DMS114 treated with DMSO at 0.1 percent for 48 hours (cell line): ENCODE results near the gene TNFRSF1B.
"Not testable (repeated sequence)": the region's sequence is repeated elsewhere in the genome, so short reads cannot be mapped to it uniquely, and the experiment has no call there.

Experiments used
- DNase-seq: peaks from one replicate; lab custom pipeline; 2025; ENCODE audit not compliant: unreplicated experiment; lab: John Stamatoyannopoulos, UW

Gene TNFRSF1B

DNA sequence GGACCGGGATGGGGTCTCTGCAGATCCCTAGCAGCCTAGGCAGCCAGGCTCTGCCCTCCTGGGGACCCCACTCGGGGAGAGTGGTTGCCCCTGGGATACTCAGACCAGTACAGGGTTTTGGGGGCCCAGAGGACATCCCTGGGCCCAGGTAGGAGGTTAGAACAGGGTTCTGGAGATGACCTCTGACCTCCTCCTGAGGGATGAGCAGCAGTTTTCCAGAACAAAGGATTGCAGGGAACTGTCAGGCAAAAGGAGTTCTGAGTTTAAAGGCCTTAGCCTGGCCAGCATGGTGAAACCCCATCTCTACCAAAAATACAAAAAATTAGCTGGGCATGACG is 42.7 kb downstream of the TNFRSF1B start:
- DNase-seq: no peak

DNA sequence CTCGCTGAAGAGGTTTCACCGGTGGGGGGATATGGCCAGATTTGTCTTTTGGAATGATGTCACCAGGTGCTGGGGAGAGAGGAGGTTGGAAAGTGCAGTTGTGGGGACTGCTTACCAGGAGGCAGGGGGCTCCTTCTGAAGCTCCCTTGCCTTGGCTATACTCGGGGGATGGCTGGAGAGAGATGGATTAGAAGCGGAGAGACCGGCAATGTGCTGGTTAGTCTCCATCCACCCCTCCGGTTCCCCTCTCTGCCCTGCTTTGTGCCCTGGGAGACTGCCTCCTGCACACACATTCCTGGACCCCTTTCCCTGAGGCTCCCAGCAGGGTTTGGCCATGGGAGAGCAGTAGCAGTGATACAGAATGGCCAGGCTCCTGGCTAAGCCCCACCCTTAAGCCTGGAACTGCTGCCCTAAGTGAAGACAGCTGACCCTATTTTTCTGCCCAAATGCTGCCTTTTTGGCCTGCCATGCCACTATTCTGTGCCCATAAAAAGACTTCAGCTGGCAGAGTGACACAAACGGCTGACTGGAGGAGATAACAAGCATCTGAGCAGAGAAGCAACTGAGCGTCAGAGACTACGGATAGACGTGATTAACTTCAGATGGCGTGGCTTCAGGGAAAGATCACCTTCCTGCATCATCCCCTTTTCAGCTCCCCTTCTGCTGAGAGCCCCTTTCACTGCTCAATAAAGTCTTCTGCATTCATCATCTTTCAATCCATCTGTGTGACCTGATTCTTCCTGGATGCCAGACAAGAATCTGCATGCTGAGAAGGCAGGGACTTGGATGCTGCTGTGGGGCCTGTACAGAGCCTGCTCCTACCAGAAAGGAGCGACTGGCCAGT is 48.5 kb downstream of the TNFRSF1B start:
- DNase-seq: no peak

DNA sequence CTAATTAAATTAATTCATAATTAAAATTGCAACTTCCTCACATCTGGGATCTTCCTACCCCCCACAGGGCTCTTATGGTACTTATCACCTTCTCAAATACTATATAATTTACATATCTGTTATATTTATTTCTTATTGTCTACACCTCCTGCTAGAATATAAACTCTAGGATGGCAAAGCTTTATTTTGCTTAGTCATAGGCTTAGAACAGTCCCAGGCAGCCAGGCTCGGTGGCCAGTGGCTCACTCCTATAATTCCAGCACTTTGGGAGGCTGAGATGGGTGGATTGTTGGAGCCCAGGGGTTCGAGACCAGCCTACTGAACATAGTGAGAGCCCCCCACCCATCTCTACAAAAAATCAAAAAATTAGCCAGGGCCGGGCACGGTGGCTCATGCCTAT is 53.0 kb downstream of the TNFRSF1B start:
- DNase-seq: no peak

DNA sequence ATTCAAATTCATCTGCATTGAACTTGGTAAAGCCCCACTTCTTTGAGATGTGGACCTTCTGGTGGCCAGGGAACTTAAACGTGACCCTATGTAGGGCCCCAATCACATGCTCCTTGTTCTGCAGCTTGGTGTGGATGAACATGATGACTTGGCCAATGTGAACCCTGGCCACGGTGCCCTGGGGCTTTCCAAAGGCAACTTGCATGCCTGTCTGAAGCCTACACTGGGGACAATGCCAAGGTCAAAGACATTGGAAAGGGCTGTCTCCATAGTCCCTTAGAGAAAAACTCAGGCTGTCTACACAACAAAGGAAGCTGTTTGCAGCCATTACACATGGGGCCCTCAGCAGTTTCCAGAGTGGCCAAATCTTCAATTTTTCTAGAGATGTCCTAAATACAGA is 54.1 kb downstream of the TNFRSF1B start:
- no peak for DNase-seq

DNA sequence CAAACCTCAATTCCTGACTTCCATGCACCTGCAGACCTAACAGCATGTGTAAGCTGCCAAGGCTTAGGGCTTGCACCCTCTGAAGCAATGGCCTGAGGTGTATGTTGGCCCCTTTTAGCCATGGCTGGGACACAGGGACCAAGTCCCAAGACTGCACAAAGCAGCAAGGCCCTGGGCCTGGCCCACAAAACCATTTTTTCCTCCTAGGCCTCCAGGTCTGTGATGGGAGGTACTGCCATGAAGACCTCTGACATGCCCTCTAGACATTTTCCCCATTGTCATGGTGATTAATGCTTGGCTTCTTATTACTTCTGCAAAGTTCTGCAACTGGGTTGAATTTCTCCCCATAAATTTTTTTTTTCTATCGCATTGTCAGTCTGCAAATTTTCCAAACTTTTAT is 55.9 kb downstream of the TNFRSF1B start:
- not testable (repeated sequence) for DNase-seq

DNA sequence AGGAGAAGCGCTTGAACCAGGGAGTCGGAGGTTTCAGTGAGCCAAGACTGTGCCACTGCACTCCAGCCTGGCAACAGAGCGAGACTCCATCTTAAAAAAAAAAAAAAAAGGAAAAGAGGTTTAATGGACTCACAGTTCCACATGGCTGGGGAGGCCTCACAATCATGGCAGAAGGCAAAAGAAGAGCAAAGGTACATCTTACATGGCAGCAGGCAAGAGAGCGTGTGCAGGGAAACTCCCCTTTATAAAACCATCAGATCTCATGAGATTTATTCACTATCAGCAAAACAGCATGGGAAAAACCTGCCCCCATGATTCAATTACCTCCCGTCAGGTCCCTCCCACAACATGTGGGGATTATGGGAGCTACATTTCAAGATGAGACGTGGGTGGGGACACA is 57.3 kb downstream of the TNFRSF1B start:
- not testable (repeated sequence) for DNase-seq

DNA sequence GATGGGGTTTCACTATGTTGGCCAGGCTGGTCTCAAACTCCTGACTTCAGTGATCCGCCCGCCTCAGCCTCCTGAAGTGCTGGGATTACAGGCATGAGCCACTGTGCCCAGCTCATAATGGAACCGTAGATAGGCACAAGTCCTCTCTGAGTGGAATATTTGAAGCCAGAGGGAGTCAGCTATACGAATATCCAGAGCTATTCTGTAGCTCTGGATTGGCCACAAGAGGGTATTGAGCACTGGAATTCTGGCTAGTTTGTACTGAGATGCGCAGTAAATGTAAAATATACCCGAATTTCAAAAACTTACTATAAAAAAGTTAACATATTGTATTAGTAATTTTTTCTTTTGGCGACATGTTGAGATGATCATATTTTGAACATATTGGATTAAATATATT is 62.2 kb downstream of the TNFRSF1B start:
- peak; percentile 7 for DNase-seq

DNA sequence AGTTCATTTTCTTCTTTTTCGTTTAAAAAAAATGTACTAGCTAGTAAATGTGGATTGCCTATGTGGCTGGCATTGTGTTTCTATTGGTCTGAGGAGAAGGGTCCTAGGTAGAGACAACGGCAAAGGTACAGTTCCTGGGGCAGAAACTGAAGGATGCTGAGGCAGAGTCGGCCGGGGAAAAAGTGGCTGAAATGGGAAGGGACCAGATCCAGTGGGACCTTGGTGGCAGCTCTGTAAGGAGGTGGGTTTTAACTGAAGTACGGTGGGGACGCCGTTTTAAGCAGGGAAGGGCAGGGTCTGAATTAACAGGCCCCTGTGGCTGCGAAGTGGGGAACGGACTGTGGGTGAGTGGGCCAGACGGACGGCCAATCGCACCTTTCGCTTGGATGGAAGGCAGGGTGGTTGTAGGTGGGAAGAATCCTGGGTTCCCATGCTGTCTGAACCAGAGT is 62.6 kb downstream of the TNFRSF1B start:
- DNase-seq: no peak

DNA sequence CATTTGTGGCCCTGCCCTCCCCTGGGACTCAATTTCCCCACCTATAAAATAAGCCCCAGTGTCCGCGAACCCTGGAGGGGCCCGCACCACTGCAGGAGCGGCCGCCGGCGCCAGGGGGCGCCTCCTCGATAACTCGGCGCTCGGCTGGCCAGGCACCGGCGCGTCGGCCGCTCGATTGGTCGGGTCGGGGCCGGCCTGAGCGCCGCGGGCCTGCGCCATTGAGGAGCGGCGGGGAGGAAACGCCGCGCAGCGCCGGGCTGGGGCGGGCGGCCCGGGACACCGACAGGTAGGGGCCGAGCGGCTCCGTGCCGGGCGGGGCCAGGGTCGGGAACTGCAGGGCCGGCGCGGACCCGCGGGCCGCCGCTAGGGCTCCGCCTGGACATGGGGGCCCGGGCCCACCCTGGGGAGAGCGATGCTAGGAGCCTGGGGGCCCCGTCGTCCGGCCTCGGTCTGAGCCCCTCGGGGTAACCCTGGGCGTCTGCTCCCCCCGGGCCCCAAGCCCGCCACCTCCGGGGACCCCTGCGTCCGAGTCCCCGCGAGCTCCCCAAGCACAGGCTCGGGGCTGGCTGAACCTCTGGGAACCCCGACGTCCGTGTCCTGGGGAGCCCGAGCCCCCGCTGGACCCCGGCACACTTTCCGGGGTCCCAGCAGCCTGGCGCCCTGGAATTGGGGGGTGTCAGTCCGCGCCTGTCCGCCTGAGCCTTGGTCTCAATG is 63.2 kb downstream of the TNFRSF1B start, which contains the start of gene VPS13D:
TSS of gene VPS13D (plus strand) at position 196 of the 714 bp plus-strand sequence. CDS start 4,237 bp downstream, outside the sequence.
- DNase-seq: peak; percentile 50

DNA sequence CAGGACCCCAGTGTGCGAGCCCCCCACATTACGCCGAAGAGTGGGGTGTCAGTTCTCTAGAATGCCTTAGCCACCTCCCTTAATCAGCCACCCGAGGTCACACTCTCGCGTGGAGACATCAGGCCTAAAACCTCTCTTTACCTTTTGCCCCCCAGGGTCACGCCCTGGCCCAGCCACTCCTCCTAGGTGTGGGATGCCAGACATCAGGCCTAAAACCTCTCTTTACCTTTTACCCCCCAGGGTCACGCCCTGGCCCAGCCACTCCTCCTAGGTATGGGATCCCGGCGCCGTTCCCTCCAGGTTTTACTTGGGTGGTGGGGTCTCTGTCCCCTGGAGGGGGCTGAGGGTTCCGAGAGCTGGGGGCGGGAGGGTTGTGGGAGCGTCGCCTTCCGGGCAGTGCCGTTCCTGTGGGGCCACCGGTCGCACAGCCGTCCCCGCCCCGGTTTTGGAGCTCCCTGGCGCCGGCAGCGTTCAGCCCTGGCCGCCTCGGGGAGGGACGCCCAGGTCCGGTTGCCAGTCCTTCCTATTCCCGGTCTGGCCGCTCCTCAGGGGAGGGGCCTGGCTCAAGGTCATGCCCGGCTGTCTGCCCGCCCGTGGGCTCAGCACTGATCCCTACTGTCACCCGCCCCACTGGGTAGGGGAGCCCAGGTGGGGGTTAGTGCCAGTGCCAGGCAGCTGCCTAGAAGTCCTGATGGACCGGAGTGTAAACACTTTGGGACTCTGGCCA is 63.9 kb downstream of the TNFRSF1B start:
- DNase-seq: no peak

DNA sequence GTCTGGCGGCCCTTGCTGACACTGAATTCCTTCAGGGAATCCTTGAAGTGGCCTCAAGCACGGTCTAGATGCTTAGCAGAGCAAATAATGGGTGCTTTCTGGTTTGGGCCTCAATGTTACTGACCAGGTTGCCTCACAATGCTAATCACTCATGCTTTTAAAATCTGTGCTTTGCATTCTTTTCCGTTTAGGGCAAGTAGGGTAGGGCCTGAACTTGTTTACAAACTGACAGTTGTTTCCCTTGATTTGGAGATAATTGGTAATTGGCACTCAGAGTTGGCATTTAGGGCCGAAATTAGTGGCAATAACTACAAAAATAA is 64.4 kb downstream of the TNFRSF1B start:
- DNase-seq: no peak

DNA sequence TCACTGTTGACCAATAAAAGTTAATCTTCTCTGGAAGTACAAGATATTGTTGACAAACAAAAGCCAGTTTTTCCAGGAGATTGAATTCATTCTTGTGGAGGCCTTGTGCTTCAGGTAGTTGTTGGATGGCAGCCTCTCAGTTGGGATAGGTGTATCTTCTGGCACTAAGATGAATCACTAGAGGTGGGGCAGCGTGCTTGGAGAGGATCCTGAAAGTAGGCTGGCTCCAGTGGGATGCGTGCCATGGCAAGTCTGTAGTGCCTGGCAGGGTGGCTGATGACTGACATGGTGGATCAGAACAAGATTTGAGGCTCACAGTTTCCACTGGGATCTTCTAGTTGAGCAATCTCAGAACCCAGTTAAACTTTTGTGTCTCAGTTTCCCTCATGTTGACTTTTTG is 65.4 kb downstream of the TNFRSF1B start:
- DNase-seq: no peak

DNA sequence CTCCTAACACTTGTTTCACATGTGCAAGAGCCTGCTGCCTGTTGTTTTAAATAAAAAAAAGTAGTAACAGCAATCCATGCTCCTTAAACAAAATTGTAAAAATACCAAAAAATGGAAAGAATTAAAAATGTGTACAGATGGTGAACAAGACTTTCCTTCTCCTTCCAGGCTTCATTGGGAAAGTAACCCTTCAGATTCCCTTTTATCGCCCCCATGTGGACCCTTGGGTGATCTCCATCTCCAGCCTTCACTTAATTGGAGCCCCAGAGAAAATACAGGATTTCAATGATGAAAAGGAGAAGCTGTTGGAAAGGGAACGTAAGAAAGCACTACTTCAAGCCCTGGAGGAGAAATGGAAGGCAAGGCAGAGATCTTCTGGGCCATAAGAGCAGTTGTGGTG is 77.3 kb downstream of the TNFRSF1B start:
- no peak for DNase-seq

DNA sequence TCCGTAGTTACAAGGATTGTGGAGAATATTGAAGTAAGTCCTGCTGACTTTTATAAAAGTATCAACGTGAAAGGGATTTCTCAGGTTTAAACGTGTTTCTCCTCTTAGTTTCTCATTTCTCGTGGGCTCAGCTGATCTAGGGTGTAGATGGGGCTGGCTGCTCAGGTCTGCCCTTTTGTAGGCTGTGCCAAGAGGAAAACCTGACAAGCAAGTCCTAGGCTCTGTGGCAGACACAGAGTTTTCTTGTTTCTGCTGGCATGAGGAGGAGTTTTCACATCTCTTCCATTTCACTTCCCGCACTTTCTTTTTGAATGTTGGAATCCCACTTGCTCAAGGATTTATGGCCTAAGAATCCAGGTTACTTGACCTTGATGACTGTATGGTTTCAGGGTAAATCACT is 77.8 kb downstream of the TNFRSF1B start:
- DNase-seq: no peak

DNA sequence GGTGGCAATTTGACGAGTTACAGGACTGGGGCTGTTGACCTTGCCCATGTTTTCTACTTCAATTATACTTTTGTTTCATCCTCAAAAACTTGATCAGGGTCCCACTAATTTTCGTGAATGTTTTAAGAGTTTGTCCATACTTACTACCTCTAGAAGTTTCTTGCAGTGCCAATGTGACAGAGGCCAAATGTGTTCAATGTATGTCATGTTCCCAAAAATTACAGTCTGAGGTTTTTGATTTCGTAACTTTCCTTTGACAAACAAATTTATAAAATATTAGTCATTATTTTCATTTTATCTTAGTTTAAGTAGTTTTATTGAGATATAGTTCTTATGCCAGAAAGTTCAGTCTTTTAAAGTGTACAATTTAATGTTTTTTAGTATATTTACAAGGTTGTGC is 78.3 kb downstream of the TNFRSF1B start:
- DNase-seq: no peak

DNA sequence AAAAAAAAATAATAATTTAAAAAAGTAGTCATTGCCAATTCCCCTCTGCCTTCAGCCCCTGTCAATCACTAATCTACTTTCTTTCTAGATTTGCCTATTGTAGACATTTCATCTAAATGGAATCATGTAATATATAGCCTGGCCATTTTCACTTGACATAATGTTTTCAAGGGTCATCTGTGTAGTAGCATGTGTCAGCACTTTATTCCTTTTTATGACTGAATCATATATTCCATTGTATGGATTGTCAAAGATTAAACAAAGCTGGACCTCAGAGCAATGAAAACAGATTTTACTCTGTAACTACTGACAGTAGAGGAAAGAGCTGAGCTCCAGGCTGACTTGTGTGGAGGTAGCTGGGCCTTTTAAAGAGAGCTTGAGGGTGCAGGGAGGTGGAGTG is 78.9 kb downstream of the TNFRSF1B start:
- no peak for DNase-seq

DNA sequence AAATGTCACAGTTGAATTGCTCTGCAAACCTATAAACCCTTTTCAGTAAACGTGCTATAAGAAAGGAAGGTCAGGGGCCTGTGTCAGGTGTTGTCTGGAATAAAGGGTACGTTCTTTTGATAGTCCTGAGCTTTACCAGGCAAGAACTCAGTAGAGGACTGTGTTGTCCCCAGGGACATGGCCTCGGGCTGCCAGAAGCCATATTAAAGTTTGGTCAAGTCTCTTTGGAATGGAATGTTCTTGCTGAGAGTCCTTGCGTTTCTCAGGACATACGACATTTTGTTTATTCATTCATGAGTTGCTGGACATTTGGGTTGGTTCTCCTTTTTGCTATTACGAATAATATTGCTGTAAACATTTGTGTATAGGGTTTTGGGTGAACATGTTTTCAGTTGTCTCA is 79.8 kb downstream of the TNFRSF1B start:
- DNase-seq: no peak

DNA sequence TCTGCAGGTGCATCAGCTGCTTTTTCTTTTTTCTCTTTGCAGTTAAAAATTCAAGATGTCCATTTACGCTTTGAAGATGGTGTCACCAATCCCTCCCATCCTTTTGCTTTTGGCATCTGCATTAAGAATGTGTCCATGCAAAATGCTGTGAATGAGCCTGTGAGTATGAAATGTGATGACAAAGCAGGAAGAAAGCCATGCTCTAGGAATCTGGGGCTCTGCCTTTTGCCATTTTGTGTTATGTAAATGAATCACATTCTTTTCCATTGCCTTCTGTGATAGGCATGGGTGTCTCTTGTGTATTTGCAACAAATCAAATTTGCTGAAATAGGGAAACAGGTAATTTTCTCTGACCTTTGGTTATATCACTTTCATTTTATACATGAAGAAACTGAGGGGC is 82.4 kb downstream of the TNFRSF1B start:
- no peak for DNase-seq

DNA sequence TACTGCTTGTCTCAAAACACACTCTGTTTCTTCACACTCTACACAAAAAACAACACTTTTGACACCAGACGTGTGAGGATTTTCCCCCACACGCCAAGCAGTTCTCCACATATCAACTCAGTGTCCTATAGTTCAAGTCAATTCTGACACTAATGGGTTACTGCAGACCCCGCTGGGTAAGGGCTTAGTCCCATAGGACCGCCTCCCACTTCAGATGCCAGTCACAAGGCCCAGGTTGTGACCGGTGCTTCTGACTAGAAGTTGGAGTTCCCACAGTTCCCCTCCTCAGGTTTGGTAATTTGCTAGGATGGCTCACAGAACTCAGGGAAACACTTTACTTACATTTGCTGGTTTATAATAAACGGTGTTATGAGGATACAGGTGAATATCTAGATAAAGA is 83.0 kb downstream of the TNFRSF1B start:
- DNase-seq: no peak

DNA sequence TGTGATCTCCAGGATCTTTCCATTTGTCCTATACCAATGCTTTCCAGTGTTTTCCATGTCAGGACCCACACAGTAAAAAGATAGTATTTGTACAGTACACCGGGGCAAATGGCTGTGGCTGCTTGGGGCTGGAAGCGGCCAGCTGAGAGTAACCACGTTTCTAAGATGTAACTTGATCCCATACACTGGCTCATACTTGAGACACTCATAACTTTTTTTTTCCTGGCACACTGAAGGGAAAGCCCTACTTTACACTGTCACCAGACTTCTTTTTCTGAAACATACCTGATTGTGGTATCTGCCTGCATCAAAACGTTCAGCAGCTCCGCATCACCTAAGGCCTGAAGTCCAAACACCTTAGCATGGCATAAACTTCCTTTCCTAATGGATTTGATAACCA is 84.7 kb downstream of the TNFRSF1B start:
- DNase-seq: no peak

DNA sequence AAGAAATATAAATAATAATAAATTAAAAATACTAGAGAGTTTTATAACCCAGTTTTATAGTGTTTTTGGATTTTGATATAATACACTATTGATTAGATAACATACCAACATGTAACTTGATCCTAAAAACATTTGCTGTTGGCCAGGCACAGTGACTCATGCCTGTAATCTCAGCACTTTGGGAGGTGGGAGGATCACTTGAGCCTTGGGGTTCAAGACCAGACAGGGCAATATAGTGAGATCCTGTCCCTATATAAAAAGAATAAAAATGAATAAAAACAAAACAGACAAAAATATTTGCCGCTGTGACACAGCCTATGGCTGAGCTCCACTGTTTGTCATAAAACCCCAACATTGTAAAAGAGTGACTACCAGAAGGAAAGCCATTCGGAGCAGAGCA is 89.1 kb downstream of the TNFRSF1B start:
- no peak for DNase-seq

DNA sequence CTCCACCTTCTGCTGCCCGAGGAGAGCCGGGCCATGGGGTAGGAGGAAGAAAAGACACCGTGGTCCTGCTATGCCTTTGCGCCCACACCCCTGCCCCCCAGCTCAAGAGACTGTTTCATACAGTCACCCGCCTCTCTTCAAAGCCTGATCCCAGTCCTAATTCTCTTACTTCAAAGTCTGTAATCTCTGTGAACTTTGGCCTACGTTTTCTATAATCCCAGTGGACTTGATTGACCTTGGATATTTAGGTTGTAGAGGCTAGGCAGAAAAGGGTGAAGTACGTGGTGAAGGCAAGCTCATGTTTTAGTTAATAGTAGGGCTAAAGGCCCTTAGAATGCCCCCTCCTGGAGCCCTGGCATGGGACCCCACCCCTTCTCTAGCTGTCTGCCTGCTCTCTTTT is 91.5 kb downstream of the TNFRSF1B start:
- DNase-seq: no peak
